HG03139 (cell line): ENCODE data around the gene C17orf50.
A peak's percentile ranks its signal among the peaks of the same experiment; 100 is the strongest.
"Not testable (repeated sequence)": the region's sequence is repeated elsewhere in the genome, so short reads cannot be mapped to it uniquely, and the experiment has no call there.

Experiments
- ATAC-seq: cut with Tn5 transposase; IDR thresholded peaks from one replicate; pipeline ENCODE4 v1.9.1; 2021; ENCODE audit not compliant: unreplicated experiment

The C17orf50 gene

GRCh38 chr17:35751541-35751940, 9.1 kb upstream of the C17orf50 start:
- not testable (repeated sequence) for ATAC-seq

DNA sequence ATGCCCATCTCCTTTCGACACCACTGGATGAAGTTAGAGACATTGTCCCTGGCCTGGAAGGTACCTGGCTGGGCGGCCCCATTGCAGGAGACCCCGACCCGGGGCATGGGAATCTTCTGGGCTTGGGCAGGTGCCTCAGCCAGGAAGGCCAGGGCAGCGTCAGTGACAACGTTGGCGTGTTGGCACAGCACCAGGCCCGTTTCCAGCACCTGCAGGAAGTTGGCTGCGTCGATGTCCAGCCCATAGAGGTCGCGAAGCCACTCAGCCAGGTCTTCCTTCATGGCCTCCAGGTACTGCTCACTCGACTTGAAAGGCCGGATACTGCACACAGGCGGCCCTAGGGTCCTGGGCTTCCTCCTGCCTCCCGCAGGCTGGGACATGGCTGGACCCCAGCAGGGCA, 8.2 kb upstream of the C17orf50 start:
- ATAC-seq, result no peak

- no peak for ATAC-seq
Measured at GRCh38 chr17:35752945-35753764, 7.5 kb upstream of the C17orf50 start, which contains the start of gene GAS2L2. Gene GAS2L2, minus strand, starts transcription at chr17:35753239. Its CDS starts 389 bp downstream, at chr17:35752850.

DNA sequence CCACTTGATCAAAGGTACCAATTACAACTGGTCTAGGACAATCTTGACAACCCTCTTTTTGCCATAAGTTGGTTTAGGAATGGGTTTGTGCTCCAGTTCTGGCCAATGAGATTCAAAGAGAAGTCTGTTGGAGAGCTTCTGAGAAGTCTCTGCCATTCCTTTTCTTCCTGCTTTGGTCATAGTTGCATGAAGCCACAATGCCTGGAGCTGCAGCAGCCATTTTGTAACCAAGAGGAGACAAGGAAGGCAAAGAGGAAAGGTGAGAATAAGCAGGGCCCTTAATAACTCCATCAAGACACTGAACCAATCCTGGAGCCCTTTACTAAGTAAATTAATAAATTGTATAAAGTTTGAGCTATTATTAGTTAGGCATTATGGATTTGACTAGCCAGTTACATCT, 3.4 kb upstream of the C17orf50 start:
- ATAC-seq, result no peak

GRCh38 chr17:35761601-35762000, 914 bp downstream of the C17orf50 start:
- no peak for ATAC-seq

DNA sequence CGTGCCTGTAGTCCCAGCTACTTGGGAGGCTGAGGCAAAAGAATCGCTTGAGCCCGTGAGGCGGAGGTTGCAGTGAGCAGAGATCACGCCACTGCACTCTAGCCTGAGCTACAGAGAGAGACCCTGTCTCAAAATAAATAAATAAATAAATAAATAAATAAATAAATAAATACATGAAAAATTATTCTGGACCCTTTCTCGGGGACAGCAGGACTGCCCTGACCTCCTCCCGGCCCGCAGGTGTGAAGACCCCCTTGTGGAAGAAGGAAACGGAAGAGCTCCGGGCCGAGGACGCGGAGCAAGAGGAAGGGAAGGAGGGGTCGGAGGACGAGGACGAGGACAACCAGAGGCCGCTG, 3.1 kb downstream of the C17orf50 start:
- no peak for ATAC-seq

GRCh38 chr17:35764123-35764991, 3.7 kb downstream of the C17orf50 start:
- ATAC-seq, result peak; percentile 79

GRCh38 chr17:35765086-35765710, 4.5 kb downstream of the C17orf50 start:
- ATAC-seq, result no peak

DNA sequence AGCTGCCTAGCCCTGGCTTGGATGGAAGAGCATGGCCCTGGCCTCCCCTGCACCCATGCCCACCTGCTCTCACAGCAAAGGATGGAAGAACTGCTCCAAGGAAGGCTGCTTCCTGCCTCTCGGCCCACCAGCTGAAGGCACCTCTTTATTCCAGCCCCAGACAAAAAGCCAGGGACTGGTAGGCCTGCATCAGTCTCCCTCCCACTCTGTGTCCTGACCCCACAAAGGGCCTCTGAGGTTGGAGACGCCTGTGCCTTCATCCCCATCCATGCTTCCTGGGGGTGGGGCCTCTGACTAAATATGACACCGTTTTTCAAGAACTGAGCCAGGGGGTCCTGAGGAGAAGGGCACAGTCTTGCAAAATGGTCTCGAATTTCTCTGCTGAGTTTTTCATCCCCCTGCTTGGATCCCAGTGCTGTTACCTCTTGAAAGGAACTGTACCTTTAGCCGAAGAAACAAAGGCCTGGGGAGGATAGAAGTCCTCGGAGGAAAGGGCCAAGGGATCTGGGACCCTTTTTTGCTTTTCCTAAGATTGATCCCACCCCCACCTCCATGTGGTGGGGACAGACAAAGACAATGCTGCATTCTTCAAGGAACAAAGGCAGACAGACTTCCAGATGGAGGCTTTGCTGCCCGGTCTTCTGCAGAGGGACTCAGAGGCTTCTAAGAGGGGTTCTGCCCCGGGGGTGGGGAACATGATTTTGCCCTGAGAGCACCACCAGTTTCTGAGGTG, 5.2 kb downstream of the C17orf50 start:
- no peak for ATAC-seq

- ATAC-seq, result no peak
Measured at GRCh38 chr17:35766489-35766877, 5.8 kb downstream of the C17orf50 start.

GRCh38 chr17:35766903-35767510, 6.3 kb downstream of the C17orf50 start:
- no peak for ATAC-seq

GRCh38 chr17:35768797-35769196, 8.1 kb downstream of the C17orf50 start:
- no peak for ATAC-seq

DNA sequence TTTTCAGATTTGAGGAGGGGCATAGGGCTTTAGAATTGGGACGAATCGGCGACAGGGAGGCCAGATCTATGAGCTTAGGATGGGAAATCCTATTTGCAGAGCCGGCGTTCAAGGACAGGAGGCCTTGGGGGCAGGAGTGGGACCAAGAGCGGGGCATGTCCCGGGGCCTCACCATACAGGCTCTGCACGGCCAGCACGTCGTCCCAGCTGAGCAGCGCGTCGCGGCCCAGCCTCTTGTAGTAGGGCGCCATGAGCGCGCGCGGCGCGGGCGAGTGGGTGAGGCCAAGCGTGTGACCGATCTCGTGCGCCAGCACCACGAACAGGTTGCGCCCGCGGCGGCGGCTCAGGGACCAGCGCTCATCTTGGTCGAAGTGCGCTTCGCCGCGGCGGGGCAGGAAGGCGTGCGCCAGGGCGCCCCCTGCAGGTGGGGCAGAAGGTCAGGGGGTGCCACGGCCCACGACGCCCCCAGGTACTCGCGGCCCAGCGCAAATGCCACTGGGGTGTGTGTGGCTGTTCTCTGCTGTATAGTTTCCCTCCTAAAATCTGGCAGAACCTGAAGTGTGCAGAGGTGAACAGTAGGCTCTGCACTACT, 9.3 kb downstream of the C17orf50 start:
- ATAC-seq, result no peak

DNA sequence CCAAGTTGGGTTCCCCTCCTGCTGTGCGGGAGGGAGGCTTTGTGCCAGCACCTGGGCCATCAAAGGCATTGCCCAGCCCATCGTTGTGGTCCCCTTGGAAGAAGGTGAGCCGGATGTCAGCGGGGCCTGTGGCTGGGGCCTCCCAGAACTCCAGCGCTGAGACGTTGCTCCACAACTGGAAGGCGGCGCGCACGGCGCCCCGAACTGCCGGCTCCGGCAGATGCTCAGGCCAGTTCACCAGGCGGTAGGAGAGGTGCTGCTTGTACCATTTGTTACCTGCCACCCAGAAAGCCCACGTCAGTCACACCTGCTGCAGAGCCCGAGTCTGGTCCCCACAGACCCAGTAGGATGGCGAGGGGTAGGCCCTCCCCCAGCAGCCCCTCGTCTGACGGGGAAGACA, 12.4 kb downstream of the C17orf50 start:
- no peak for ATAC-seq

- ATAC-seq, result no peak
Measured at GRCh38 chr17:35773679-35774425, 13.2 kb downstream of the C17orf50 start.

- ATAC-seq, result no peak
Measured at GRCh38 chr17:35774499-35774898, 13.8 kb downstream of the C17orf50 start.

- no peak for ATAC-seq
Measured at GRCh38 chr17:35775039-35775438, 14.4 kb downstream of the C17orf50 start.

DNA sequence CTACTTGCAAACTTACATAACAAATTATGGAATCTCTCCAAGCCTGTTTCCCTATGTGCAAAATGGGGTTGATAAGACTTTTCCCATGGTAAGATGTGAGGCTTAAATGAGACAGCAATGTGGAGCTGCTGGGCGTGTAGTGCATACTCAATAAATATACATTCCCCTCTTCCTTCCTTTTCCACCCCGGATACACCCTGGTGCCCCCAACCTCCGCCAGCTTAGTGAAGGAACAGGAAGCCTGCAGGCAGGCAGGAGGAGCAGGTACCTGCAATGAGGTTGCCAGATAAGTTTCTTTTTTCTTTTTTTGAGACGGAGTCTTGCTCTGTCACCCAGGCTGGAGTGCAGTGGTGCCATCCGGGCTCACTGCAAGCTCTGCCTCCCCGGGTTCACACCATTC, 14.9 kb downstream of the C17orf50 start:
- no peak for ATAC-seq

DNA sequence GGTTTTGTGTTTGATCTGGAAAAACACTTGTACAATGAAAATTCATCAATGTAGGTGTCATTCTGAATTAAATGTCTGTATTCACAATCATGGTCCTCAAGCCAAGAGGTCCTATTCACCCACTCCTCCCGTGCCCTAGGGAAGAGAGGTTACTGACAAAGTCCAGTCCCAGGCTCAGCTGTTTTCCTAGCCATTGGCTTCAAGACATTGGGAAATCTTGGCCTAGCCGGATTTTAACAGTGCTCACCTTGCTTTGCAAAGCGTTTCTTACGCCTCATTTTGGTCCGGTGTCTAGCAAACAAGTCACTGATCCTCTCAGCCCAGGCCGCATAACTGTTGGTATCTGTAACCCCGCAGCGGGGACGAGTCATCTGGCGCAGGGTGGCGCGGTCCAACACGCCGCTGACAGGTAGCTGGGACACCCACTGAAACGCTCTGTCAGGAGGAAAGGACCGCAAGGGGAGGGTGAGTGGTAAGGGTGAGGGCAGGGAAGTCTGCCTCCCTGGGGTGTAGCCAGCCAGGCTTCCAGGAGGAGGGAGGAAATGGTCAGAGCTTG, 18.0 kb downstream of the C17orf50 start:
- no peak for ATAC-seq
